Activated B cell treated with CpG ODN at 0.5 μM for 24 hours (primary cell): ENCODE results near the gene HDAC4. TPM values are rescaled to one million over a fixed set of nuclear protein-coding genes. Genes with fewer than 3 reads are reported as not detected.

ENCODE experiments used
- ATAC-seq: fragments of 200-7000 bp; cut with Tn5 transposase; one replicate; pipeline ENCODE4 v1.10.0; 2021; ENCODE audit warnings: low read depth, mild to moderate bottlenecking, moderate library complexity
- CTCF ChIA-PET: fragments of 350-600 bp; sonication (Branson Sonifier 250); formaldehyde crosslinking; loops from one replicate; lab custom pipeline; 2021; ENCODE audit warnings: antibody characterized with exemption; lab: Charles Lee
- POLR2A ChIA-PET: fragments of 350-600 bp; sonication (Branson Sonifier 250); formaldehyde crosslinking; loops from one replicate; lab custom pipeline; 2021; ENCODE audit warnings: antibody characterized with exemption; lab: Charles Lee
- DNase-seq: peaks from one replicate; pipeline ENCODE4 v3.0.0; 2022
- H3K27ac Mint-ChIP-seq: one replicate; pipeline ENCODE4 v1.8.0; 2020; ENCODE audit warnings: mixed read lengths
- H3K27me3 Mint-ChIP-seq: one replicate; pipeline ENCODE4 v1.8.0; 2021; ENCODE audit warnings: mixed read lengths
- H3K36me3 Mint-ChIP-seq: one replicate; pipeline ENCODE4 v1.8.0; 2021; ENCODE audit warnings: low read depth, mixed read lengths
- H3K4me1 Mint-ChIP-seq: one replicate; pipeline ENCODE4 v1.8.0; 2021; ENCODE audit warnings: mixed read lengths
- H3K4me3 Mint-ChIP-seq: one replicate; pipeline ENCODE4 v1.8.0; 2020; ENCODE audit warnings: mild to moderate bottlenecking, mixed read lengths
- H3K9me3 Mint-ChIP-seq: one replicate; pipeline ENCODE4 v1.8.0; 2020; ENCODE audit warnings: mixed read lengths
- CTCF ChIP-seq: fragments of 200-600 bp; IDR thresholded peaks from one replicate; pipeline ENCODE4 v1.8.0; 2022; ENCODE audit warnings: antibody characterized with exemption, mild to moderate bottlenecking
- intact Hi-C: fragments of 100-400 bp; cut with micrococcal nuclease; formaldehyde crosslinking; loops from one replicate; pipeline ENCODE4 v1.15.1; 2024
- total RNA-seq: library from RNA; stranded (reverse); gene quantifications from 2 replicates; pipeline ENCODE4 v1.2.3, GENCODE V29; 2022

HDAC4 gene
- total RNA-seq, 1 donor from 2014 or later: 31.9 TPM

- no peak for TF ChIP-seq CTCF
- Mint-ChIP-seq H3K4me1 (no peaks in the 10 kb centered on the region), H3K4me3 (no peak overlapping the region), H3K27ac (no peak overlapping the region), H3K36me3 (no peaks in the 10 kb centered on the region), H3K9me3 (no peaks in the 10 kb centered on the region), H3K27me3 (peaks cover 11% of the 10 kb centered on the region)
- POLR2A ChIA-PET: no interaction called here
- CTCF ChIA-PET: no interaction called here
- ATAC-seq: no peak
- DNase-seq: no peak
- intact Hi-C loops: no loop called here
These were observed 387.7 kb downstream of the HDAC4 start for GRCh38 chr2:239012936-239013677.

GRCh38 chr2:239012228-239012627, 388.6 kb downstream of the HDAC4 start:
- no peak overlapping the region for H3K4me3 Mint-ChIP-seq
- no peak overlapping the region for H3K27ac Mint-ChIP-seq
- ATAC-seq (no peak), DNase-seq (no peak)
- no peaks in the 10 kb centered on the region for H3K9me3 Mint-ChIP-seq
- peaks cover 13% of the 10 kb centered on the region for H3K27me3 Mint-ChIP-seq
- H3K4me1 Mint-ChIP-seq: no peaks in the 10 kb centered on the region
- ChIA-PET POLR2A (no interaction called here), CTCF (no interaction called here)
- intact Hi-C loops: no loop called here
- TF ChIP-seq CTCF: no peak
- H3K36me3 Mint-ChIP-seq: no peaks in the 10 kb centered on the region

GRCh38 chr2:239009589-239009961, 391.2 kb downstream of the HDAC4 start:
- no peak for TF ChIP-seq CTCF
- H3K4me1 Mint-ChIP-seq: no peaks in the 10 kb centered on the region
- intact Hi-C loops: no loop called here
- H3K4me3 Mint-ChIP-seq: no peak overlapping the region
- ChIA-PET CTCF (no interaction called here), POLR2A (no interaction called here)
- no peaks in the 10 kb centered on the region for H3K9me3 Mint-ChIP-seq
- H3K27ac Mint-ChIP-seq: no peak overlapping the region
- peaks cover 15% of the 10 kb centered on the region for H3K27me3 Mint-ChIP-seq
- DNase-seq (no peak), ATAC-seq (no peak)
- no peaks in the 10 kb centered on the region for H3K36me3 Mint-ChIP-seq

- H3K4me1 Mint-ChIP-seq: no peaks in the 10 kb centered on the region
- H3K27ac Mint-ChIP-seq: no peak overlapping the region
- ATAC-seq: no peak
- H3K9me3 Mint-ChIP-seq: no peaks in the 10 kb centered on the region
- H3K4me3 Mint-ChIP-seq: no peak overlapping the region
- peaks cover 18% of the 10 kb centered on the region for H3K27me3 Mint-ChIP-seq
- H3K36me3 Mint-ChIP-seq: no peaks in the 10 kb centered on the region
- ChIA-PET POLR2A (no interaction called here), CTCF (no interaction called here)
- intact Hi-C loops: no loop called here
- no peak for TF ChIP-seq CTCF
- no peak for DNase-seq
These were observed 391.9 kb downstream of the HDAC4 start for GRCh38 chr2:239008677-239009588.

- H3K4me1 Mint-ChIP-seq: no peaks in the 10 kb centered on the region
- DNase-seq (no peak), ATAC-seq (no peak)
- POLR2A ChIA-PET: no interaction called here
- no peak overlapping the region for H3K4me3 Mint-ChIP-seq
- CTCF ChIA-PET: no interaction called here
- H3K9me3 Mint-ChIP-seq: no peaks in the 10 kb centered on the region
- intact Hi-C loops: no loop called here
- no peaks in the 10 kb centered on the region for H3K36me3 Mint-ChIP-seq
- H3K27ac Mint-ChIP-seq: no peak overlapping the region
- no peak for TF ChIP-seq CTCF
- H3K27me3 Mint-ChIP-seq: peaks cover 19% of the 10 kb centered on the region
These were observed 392.8 kb downstream of the HDAC4 start for GRCh38 chr2:239008004-239008403.
